H9 (cell line): ENCODE data around the gene PRODH. TPM values are rescaled to one million over a fixed set of nuclear protein-coding genes. Genes with fewer than 3 reads are reported as not detected.
"Not testable (repeated sequence)": the region's sequence is repeated elsewhere in the genome, so short reads cannot be mapped to it uniquely, and the experiment has no call there.

Experiments
- DNase-seq: peaks from one replicate; pipeline ENCODE4 v3.0.0-alpha.2; 2017
- H2AFZ ChIP-seq: one replicate; pipeline ENCODE4 v1.6.1; 2013; ENCODE audit warnings: mild to moderate bottlenecking, low read length, control low read depth, moderate library complexity
- H2AK5ac ChIP-seq: 2 replicates; pipeline ENCODE4 v1.6.1; 2013; ENCODE audit warnings: low read length, control low read depth, mixed read lengths; ENCODE audit not compliant: insufficient read length
- H2BK120ac ChIP-seq: one replicate; pipeline ENCODE4 v1.6.1; 2013; ENCODE audit warnings: low read depth, mild to moderate bottlenecking, low read length, control low read depth, inconsistent platforms; ENCODE audit not compliant: poor library complexity, severe bottlenecking
- H2BK12ac ChIP-seq: 2 replicates; pipeline ENCODE4 v1.6.1; 2013; ENCODE audit warnings: low read length, control low read depth, mixed read lengths, low read depth; ENCODE audit not compliant: insufficient read length
- H2BK15ac ChIP-seq: 2 replicates; pipeline ENCODE4 v1.6.1; 2013; ENCODE audit warnings: low read depth, low read length, control low read depth
- H2BK20ac ChIP-seq: one replicate; pipeline ENCODE4 v1.6.1; 2013; ENCODE audit warnings: low read depth, mild to moderate bottlenecking, low read length, control low read depth, inconsistent platforms; ENCODE audit not compliant: poor library complexity, severe bottlenecking
- H2BK5ac ChIP-seq: 2 replicates; pipeline ENCODE4 v1.6.1; 2013; ENCODE audit warnings: low read length, control low read depth, mixed read lengths; ENCODE audit not compliant: insufficient read length
- H3K14ac ChIP-seq: 2 replicates; pipeline ENCODE4 v1.6.1; 2013; ENCODE audit warnings: low read length, control low read depth; ENCODE audit not compliant: insufficient read depth
- H3K18ac ChIP-seq: 2 replicates; pipeline ENCODE4 v1.6.1; 2013; ENCODE audit warnings: low read depth, mild to moderate bottlenecking, mixed read lengths, low read length, control low read depth; ENCODE audit not compliant: insufficient read length
- H3K23ac ChIP-seq: 2 replicates; pipeline ENCODE4 v1.6.1; 2013; ENCODE audit warnings: low read length, control low read depth, mixed read lengths, low read depth; ENCODE audit not compliant: insufficient read length
- H3K23me2 ChIP-seq: 2 replicates; pipeline ENCODE4 v1.6.1; 2013; ENCODE audit warnings: low read depth, mild to moderate bottlenecking, mixed read lengths, low read length, control low read depth; ENCODE audit not compliant: insufficient read length, poor library complexity, severe bottlenecking
- H3K27ac ChIP-seq: 2 replicates; pipeline ENCODE4 v1.5.1; 2013; ENCODE audit warnings: low read length, control low read depth, mixed read lengths, low read depth; ENCODE audit not compliant: insufficient read length
- H3K27me3 ChIP-seq: 2 replicates; pipeline ENCODE4 v1.6.1; 2013; ENCODE audit warnings: low read length, control low read depth, inconsistent platforms; ENCODE audit not compliant: insufficient read depth
- H3K4ac ChIP-seq: 2 replicates; pipeline ENCODE4 v1.6.1; 2013; ENCODE audit warnings: low read depth, mild to moderate bottlenecking, control low read depth, inconsistent platforms, low read length, moderate library complexity
- H3K4me1 ChIP-seq: 2 replicates; pipeline ENCODE4 v1.6.1; 2013; ENCODE audit warnings: low read length, control low read depth, inconsistent platforms; ENCODE audit not compliant: insufficient read depth
- H3K4me2 ChIP-seq: 2 replicates; pipeline ENCODE4 v1.6.1; 2013; ENCODE audit warnings: low read length, control low read depth, mixed read lengths; ENCODE audit not compliant: insufficient read length, insufficient read depth
- H3K56ac ChIP-seq: 2 replicates; pipeline ENCODE4 v1.6.1; 2013; ENCODE audit warnings: low read depth, mild to moderate bottlenecking, mixed read lengths, low read length, control low read depth; ENCODE audit not compliant: insufficient read length
- H3K79me1 ChIP-seq: 2 replicates; pipeline ENCODE4 v1.6.1; 2013; ENCODE audit warnings: low read depth, mild to moderate bottlenecking, moderate library complexity, low read length, control low read depth, inconsistent platforms; ENCODE audit not compliant: insufficient read depth, poor library complexity, severe bottlenecking
- H3K79me2 ChIP-seq: 2 replicates; pipeline ENCODE4 v1.6.1; 2013; ENCODE audit warnings: low read length, control low read depth, inconsistent platforms; ENCODE audit not compliant: insufficient read depth
- H3K9ac ChIP-seq: 2 replicates; pipeline ENCODE4 v1.6.1; 2013; ENCODE audit warnings: low read length, control low read depth, mixed read lengths; ENCODE audit not compliant: insufficient read length; ENCODE audit errors: extremely low read depth
- H3K9me3 ChIP-seq: one replicate; pipeline ENCODE4 v1.6.1; 2013; ENCODE audit warnings: low read depth, low read length, inconsistent platforms; ENCODE audit not compliant: control insufficient read depth
- H3T11ph ChIP-seq: one replicate; pipeline ENCODE4 v1.6.1; 2013; ENCODE audit warnings: mild to moderate bottlenecking, low read length, control low read depth, inconsistent platforms
- H4K20me1 ChIP-seq: one replicate; pipeline ENCODE4 v1.6.1; 2013; ENCODE audit not compliant: control insufficient read depth, insufficient read length, insufficient read depth
- H4K5ac ChIP-seq: 2 replicates; pipeline ENCODE4 v1.6.1; 2013; ENCODE audit warnings: low read depth, mild to moderate bottlenecking, mixed read lengths, low read length, control low read depth; ENCODE audit not compliant: insufficient read length
- H4K8ac ChIP-seq: replicated peaks from 2 replicates; pipeline ENCODE4 v1.6.1; 2013; ENCODE audit warnings: low read length, control low read depth, mixed read lengths, low read depth; ENCODE audit not compliant: insufficient read length
- H4K91ac ChIP-seq: 2 replicates; pipeline ENCODE4 v1.6.1; 2013; ENCODE audit warnings: low read depth, mild to moderate bottlenecking, moderate library complexity, mixed read lengths, low read length, control low read depth; ENCODE audit not compliant: insufficient read length
- H3K27ac Mint-ChIP-seq, 3 experiments: 2 replicates in 2 of 3; 3 replicates in 1 of 3; pipeline ENCODE4 v1.8.0; 2020 to 2021; ENCODE audit warnings: mixed read lengths in 3 of 3, mild to moderate bottlenecking in 1 of 3, moderate library complexity in 1 of 3
- H3K27me3 Mint-ChIP-seq: 2 replicates; pipeline ENCODE4 v1.8.0; 2021; ENCODE audit warnings: low read depth, mild to moderate bottlenecking, moderate library complexity, mixed read lengths
- H3K36me3 Mint-ChIP-seq, 3 experiments: 2 replicates in 2 of 3; 3 replicates in 1 of 3; pipeline ENCODE4 v1.8.0; 2020 to 2021; ENCODE audit warnings: low read depth in 3 of 3, mixed read lengths in 3 of 3; ENCODE audit not compliant: insufficient read depth in 1 of 3
- H3K4me1 Mint-ChIP-seq, 2 experiments: 2 replicates each; pipeline ENCODE4 v1.8.0; 2020; ENCODE audit warnings: mixed read lengths in 2 of 2
- H3K4me3 Mint-ChIP-seq, 2 experiments: 2 replicates in 1 of 2; 3 replicates in 1 of 2; pipeline ENCODE4 v1.8.0; 2020 to 2021; ENCODE audit warnings: mild to moderate bottlenecking in 2 of 2, mixed read lengths in 2 of 2, moderate library complexity in 1 of 2
- H3K9me3 Mint-ChIP-seq, 2 experiments: 2 replicates in 1 of 2; 3 replicates in 1 of 2; pipeline ENCODE4 v1.8.0; 2020; ENCODE audit warnings: mild to moderate bottlenecking in 2 of 2, mixed read lengths in 2 of 2, moderate library complexity in 1 of 2
- CTCF ChIP-seq: fragments of 200-600 bp; sonication (generic); conservative IDR thresholded peaks from 3 replicates; pipeline ENCODE4 v1.8.0; 2021; ENCODE audit warnings: antibody characterized with exemption, mild to moderate bottlenecking
- WGBS: extraction: QIAGEN DNeasy Blood & Tissue Kit; methylation state at CpG from one replicate; pipeline ENCODE4 v1.1.7; 2013; ENCODE audit warnings: missing lambda C conversion rate, low lambda C conversion rate, mixed read lengths; ENCODE audit not compliant: insufficient read length; ENCODE audit errors: extremely low coverage; 5-methylcytosine and 5-hydroxymethylcytosine counted together
- total RNA-seq: library from RNA; stranded (reverse); gene quantifications from 2 replicates; pipeline ENCODE4 v1.2.1, GENCODE V29; 2021

PRODH gene
- total RNA-seq, 1 experiment from 2014 or later, result 51.2 TPM

- no peaks in the 10 kb centered on the region for H3K4me1 ChIP-seq
- H3K27ac Mint-ChIP-seq, result no peak overlapping the region; a peak in 1 of 7 replicates
Observed at GRCh38 chr22:18962308-18962635, 26.2 kb upstream of the PRODH start.

DNA sequence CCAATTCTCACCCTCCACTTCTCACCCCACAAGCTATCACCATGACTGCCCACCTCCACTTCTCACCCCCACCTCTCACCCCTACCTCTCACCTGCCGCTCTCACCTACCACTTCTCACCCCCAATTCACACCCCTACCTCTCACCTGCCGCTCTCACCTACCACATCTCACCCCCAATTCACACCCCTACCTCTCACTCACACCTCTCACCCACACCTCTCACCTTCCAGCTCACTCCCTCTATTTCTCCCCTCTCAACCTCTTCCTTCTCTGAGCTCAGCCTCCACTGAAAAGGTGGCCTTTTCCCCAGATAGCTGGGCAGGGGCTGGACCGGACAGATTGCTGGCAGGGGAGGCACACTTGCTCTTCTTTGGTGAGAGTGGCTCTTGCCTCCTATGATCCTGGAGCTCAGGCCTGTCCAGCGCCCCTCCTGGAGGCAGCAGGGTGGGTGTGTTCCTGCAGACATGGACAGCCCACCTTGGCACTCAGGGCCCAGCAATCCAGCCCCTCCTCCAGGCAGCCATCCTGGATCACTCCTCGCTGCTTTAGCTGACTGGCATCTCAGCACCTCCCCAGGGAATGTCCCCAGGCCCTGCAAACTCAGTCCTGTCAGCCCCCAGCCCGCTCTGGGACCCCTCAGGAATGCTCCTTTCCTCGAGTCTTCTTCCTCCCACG, 25.7 kb upstream of the PRODH start:
- H3K18ac ChIP-seq, H2BK20ac ChIP-seq, H4K91ac ChIP-seq, H3K23ac ChIP-seq, H3K4ac ChIP-seq, H3K9me3 ChIP-seq, H3K79me2 ChIP-seq, H3K27ac Mint-ChIP-seq, H3K36me3 Mint-ChIP-seq, H3K14ac ChIP-seq, H3K23me2 ChIP-seq, H4K20me1 ChIP-seq, H2BK12ac ChIP-seq, H3K4me1 ChIP-seq, H3K9ac ChIP-seq, H3K56ac ChIP-seq, H2BK120ac ChIP-seq, H3K4me2 ChIP-seq, H2AK5ac ChIP-seq, H3K79me1 ChIP-seq, H4K8ac ChIP-seq, H2AFZ ChIP-seq, H3K27me3 Mint-ChIP-seq, H3K27ac ChIP-seq, H3K9me3 Mint-ChIP-seq, H3T11ph ChIP-seq, H2BK15ac ChIP-seq, H3K27me3 ChIP-seq, H3K4me3 Mint-ChIP-seq, DNase-seq, H4K5ac ChIP-seq, H2BK5ac ChIP-seq: not testable (repeated sequence)
- no CpG with 5 or more reads among the region's 8 CpGs for WGBS
- H3K4me1 Mint-ChIP-seq, result peaks cover 4 to 10% of the 10 kb centered on the region in 2 experiments; a peak in 3 of 4 replicates

More at GRCh38 chr22:18962308-18962635, 26.2 kb upstream of the PRODH start:
- no peak overlapping the region for H3K27ac ChIP-seq
- H3K27me3 ChIP-seq, result no peaks in the 10 kb centered on the region
- H3K4me2 ChIP-seq, result no peak overlapping the region
- H4K8ac ChIP-seq, result no peak overlapping the region
- no peaks in the 10 kb centered on the region for H3K23me2 ChIP-seq
- no peak overlapping the region for H3K18ac ChIP-seq
- H3K27me3 Mint-ChIP-seq, result peaks cover 7% of the 10 kb centered on the region; the same call in 1 of the 2 replicates
- no peak for TF ChIP-seq CTCF
- no peaks in the 10 kb centered on the region for H3K36me3 Mint-ChIP-seq
- H3T11ph ChIP-seq, result no peak overlapping the region
- WGBS, result no CpG with 5 or more reads among the region's 3 CpGs
- H2BK120ac ChIP-seq, result no peak overlapping the region
- H4K91ac ChIP-seq, result no peak overlapping the region
- no peak for DNase-seq
- no peak overlapping the region for H4K5ac ChIP-seq
- no peaks in the 10 kb centered on the region for H3K79me1 ChIP-seq
- no peak overlapping the region for H2AK5ac ChIP-seq
- H2AFZ ChIP-seq, result no peak overlapping the region
- H3K4me3 Mint-ChIP-seq, result no peak overlapping the region
- peaks cover 0 to 5% of the 10 kb centered on the region in 2 experiments; a peak in 2 of 4 replicates for H3K4me1 Mint-ChIP-seq
- no peaks in the 10 kb centered on the region for H3K9me3 Mint-ChIP-seq
- no peak overlapping the region for H2BK12ac ChIP-seq
- no peak overlapping the region for H2BK5ac ChIP-seq
- no peaks in the 10 kb centered on the region for H3K79me2 ChIP-seq
- H3K14ac ChIP-seq, result no peak overlapping the region
- H3K56ac ChIP-seq, result no peak overlapping the region
- H3K9me3 ChIP-seq, result no peaks in the 10 kb centered on the region
- no peak overlapping the region for H2BK15ac ChIP-seq
- no peak overlapping the region for H3K4ac ChIP-seq
- H2BK20ac ChIP-seq, result no peak overlapping the region
- H3K9ac ChIP-seq, result no peak overlapping the region
- no peak overlapping the region for H3K23ac ChIP-seq
- H4K20me1 ChIP-seq, result no peaks in the 10 kb centered on the region
